ENCODE measurements around the gene RP9. TPM values are rescaled to one million over a fixed set of nuclear protein-coding genes. Genes with fewer than 3 reads are reported as not detected.
A peak's percentile ranks its signal among the peaks of the same experiment; 100 is the strongest.

RP9 gene
- total RNA-seq, 1 donor from 2014 or later, result 21.2 TPM

DNA sequence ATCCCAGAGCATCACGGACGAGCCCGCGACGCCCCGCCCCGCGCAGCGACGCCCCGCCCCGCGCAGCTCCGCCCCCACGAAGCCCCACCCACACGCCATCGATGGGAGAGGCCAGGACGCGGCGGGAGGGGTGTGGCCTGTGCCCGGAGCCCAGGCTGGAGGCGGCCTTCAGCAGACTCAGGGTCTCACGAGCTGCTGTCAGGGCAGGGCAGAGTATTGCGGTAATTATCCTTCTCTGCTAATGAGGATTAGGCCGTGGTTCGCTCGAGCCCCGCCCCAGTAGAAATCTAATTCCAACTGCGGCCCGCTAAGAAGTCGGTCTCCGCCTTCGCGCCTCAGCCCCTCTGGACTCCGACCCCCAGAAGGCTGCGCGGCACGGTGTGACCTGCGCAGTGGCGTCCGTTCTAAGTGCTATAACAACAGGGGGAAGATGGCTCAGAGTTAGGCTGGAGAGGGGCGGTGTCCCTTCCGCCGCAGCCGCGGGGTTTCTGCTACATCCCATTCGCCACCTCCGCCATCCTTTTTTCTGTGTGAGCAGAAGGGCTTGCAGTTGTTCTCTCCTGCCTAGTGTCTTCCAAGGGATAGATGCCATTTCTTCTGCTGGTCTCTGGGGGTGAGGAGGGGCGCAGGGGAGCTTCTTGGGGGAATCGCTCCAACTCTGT, 46.3 kb downstream of the RP9 start:
- TF ChIP-seq, protein P1, sequence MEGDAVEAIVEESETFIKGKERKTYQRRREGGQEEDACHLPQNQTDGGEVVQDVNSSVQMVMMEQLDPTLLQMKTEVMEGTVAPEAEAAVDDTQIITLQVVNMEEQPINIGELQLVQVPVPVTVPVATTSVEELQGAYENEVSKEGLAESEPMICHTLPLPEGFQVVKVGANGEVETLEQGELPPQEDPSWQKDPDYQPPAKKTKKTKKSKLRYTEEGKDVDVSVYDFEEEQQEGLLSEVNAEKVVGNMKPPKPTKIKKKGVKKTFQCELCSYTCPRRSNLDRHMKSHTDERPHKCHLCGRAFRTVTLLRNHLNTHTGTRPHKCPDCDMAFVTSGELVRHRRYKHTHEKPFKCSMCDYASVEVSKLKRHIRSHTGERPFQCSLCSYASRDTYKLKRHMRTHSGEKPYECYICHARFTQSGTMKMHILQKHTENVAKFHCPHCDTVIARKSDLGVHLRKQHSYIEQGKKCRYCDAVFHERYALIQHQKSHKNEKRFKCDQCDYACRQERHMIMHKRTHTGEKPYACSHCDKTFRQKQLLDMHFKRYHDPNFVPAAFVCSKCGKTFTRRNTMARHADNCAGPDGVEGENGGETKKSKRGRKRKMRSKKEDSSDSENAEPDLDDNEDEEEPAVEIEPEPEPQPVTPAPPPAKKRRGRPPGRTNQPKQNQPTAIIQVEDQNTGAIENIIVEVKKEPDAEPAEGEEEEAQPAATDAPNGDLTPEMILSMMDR (conservative IDR thresholded peaks at IDR 0.05), result no peak
- H3K27me3 Mint-ChIP-seq, result no peaks in the 10 kb centered on the region
- peak overlapping the region; percentile 97 for H3K27ac Mint-ChIP-seq
- peaks cover 28% of the 10 kb centered on the region for H3K4me1 Mint-ChIP-seq (ENCODE audit: unreplicated experiment)
- peaks cover 17% of the 10 kb centered on the region for H3K9me3 Mint-ChIP-seq
- peak; percentile 95 for DNase-seq (ENCODE audit: extremely low spot score, unreplicated experiment)
- H3K4me3 Mint-ChIP-seq, result peak overlapping the region; percentile 98
- H3K36me3 Mint-ChIP-seq, result peaks cover 11% of the 10 kb centered on the region

DNA sequence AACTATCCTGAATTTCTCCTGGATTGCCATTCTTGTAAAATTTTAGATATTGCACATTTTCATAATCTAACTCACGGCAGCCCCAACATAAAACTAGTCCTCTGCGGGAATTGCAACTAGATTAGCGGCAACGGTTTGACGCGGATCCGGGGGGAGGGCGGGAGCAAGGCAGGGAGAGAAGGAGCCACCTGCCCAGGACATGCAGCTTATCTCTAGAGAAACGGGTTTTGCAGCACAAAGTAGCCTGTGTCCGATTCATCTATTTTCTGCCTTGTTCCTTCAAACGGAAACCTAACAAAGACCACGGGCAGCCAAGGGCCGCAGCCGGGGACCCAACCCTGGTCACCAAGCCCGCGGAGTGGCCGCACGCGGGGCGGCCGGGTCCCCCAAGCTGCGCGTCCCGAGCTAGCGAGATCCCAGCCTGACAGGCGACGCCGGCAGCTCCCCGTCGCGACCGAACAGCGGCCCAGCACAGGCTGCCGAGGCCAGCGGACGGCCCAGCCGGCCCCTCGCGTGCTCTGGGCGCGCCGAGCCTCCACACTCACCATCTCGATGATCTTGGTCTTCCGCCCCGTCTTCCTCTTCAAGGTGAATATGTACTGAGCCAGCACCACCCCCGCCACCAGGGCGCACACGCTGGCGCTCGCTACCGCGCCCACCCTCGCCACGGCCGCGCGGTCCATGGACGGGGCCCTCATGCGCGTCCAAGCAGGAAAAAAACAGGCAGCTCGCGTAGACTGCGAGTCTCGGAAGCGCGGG, 47.0 kb downstream of the RP9 start, which contains the start of gene NT5C3A:
Gene NT5C3A (minus strand): TSS at position 754 of the 759 bp plus-strand sequence. CDS start 71 bp downstream, at position 683.
- TF ChIP-seq, protein P1 (conservative IDR thresholded peaks at IDR 0.05), result peak; percentile 42
- DNase-seq (ENCODE audit: extremely low spot score, unreplicated experiment), result peak; percentile 70
- peaks cover 28% of the 10 kb centered on the region for H3K4me1 Mint-ChIP-seq (ENCODE audit: unreplicated experiment)
- peak within 1 kb of the TSS; percentile 98 for H3K4me3 Mint-ChIP-seq
- H3K36me3 Mint-ChIP-seq, result peaks cover 11% of the 10 kb centered on the region
- H3K9me3 Mint-ChIP-seq, result peaks cover 17% of the 10 kb centered on the region
- H3K27ac Mint-ChIP-seq, result peak within 1 kb of the TSS; percentile 97
- H3K27me3 Mint-ChIP-seq, result no peaks in the 10 kb centered on the region

DNA sequence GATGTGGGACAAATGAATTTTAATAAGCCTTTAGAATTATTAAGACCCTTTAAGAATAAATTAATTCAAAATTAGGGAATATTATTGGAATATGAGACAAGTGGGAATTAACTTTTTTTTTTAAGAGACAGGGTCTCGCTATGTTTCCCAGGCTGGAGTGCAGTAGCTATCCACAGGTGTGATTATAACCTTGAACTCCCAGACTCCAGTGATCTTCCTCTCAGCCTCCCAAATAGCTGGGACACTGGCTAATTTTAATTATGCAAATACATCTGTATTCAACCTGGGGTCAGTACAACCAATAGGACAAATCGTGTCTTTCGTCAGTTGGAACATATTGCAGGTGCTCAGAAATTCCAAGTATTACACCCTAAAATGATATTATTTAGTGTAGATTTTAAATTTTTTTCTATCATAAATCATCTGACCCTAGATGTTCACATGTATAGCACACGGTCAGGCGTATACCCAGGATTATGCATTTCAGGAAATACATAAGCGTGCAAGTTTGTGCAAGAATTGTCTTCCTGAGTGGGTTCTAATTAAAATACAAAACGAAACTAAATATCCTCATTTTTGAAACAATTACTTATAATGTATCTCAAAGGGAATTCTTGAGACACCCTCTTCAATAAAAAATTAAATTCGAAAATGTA, 47.8 kb downstream of the RP9 start:
- peak overlapping the region; percentile 98 for H3K4me3 Mint-ChIP-seq
- TF ChIP-seq, protein P1 (conservative IDR thresholded peaks at IDR 0.05), result no peak
- H3K36me3 Mint-ChIP-seq, result peaks cover 11% of the 10 kb centered on the region
- H3K27ac Mint-ChIP-seq, result peak overlapping the region; percentile 97
- DNase-seq (ENCODE audit: extremely low spot score, unreplicated experiment), result no peak
- H3K9me3 Mint-ChIP-seq, result peaks cover 15% of the 10 kb centered on the region
- no peaks in the 10 kb centered on the region for H3K27me3 Mint-ChIP-seq
- peaks cover 28% of the 10 kb centered on the region for H3K4me1 Mint-ChIP-seq (ENCODE audit: unreplicated experiment)

DNA sequence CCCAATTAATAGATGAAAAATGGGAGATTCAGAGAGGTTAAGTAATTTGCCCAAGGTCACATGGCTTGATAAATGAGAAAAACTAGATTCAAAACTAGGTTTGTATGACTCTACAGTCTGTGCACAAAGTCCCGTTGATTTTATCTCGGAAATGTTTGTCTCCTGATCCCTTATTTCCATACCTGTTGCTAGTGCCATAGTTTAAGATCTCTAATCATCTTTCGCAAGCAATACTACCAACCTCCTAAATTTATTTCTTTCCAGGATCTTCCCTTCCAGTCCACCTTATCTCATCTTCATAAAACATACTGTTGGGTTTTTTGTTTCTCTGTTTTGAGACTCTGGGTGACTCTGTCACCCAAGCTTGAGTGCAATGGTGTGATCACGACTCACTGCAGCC, 49.6 kb downstream of the RP9 start:
- H3K27ac Mint-ChIP-seq, result no peak overlapping the region
- H3K27me3 Mint-ChIP-seq, result no peaks in the 10 kb centered on the region
- no peak for DNase-seq (ENCODE audit: extremely low spot score, unreplicated experiment)
- peaks cover 11% of the 10 kb centered on the region for H3K36me3 Mint-ChIP-seq
- TF ChIP-seq, protein P1 (conservative IDR thresholded peaks at IDR 0.05), result no peak
- H3K4me3 Mint-ChIP-seq, result no peak overlapping the region
- H3K9me3 Mint-ChIP-seq, result peaks cover 3% of the 10 kb centered on the region
- H3K4me1 Mint-ChIP-seq (ENCODE audit: unreplicated experiment), result peaks cover 27% of the 10 kb centered on the region

DNA sequence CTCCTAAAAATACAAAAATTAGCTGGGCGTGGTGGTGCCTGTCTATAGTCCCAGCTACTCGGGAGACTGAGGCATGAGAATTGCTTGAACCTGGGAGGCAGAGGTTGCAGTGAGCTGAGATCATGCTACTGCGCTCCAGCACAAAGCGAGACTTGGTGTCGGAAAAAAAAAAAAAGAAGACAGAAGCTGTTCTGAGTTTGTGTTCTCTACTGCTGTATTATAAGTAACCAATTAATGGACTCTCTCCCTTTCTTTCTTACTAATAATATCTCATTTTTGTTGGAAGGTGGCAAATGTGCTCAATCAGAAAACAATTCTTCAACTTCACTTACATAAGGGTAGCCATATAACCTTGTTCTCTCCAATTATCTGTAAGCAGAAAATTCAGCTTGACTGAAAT, 54.0 kb downstream of the RP9 start:
- H3K4me1 Mint-ChIP-seq (ENCODE audit: unreplicated experiment), result peaks cover 21% of the 10 kb centered on the region

More for the DNA sequence above, 54.0 kb downstream of the RP9 start:
- Mint-ChIP-seq H3K27me3 (no peaks in the 10 kb centered on the region), H3K36me3 (peaks cover 11% of the 10 kb centered on the region), H3K4me3 (no peak overlapping the region), H3K27ac (no peak overlapping the region), H3K9me3 (no peaks in the 10 kb centered on the region)
- TF ChIP-seq, protein P1 (conservative IDR thresholded peaks at IDR 0.05), result no peak
- DNase-seq (ENCODE audit: extremely low spot score, unreplicated experiment), result no peak

Measured in type B pancreatic cell (in vitro differentiated cells).